RKO (cell line): Measurements from ENCODE around the gene UBE2J2.
"Not testable (repeated sequence)": the region's sequence is repeated elsewhere in the genome, so short reads cannot be mapped to it uniquely, and the experiment has no call there.

Experiments used
- DNase-seq: peaks from one replicate; pipeline ENCODE4 v3.0.0-alpha.2; 2016; ENCODE audit warnings: low spot score

UBE2J2 gene

DNA sequence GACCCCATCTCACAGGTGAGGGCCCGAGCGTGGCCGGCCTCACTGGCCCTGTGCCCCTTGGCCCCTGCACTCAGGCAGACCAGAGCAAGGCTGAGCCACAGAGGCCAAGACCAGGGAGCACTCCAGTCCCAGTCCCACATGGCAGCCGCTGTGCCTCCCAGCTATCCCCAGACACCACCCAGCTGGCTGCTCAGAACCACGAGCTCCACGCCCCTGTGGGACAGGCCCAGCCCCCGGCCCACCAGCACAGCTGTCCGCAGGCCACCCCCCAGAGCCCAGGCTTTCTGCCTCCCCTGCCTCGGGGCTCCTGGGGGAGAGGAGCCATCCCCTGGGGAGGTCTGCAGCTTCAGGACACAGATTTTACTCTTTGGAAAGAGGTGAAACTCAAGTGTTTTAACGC is 18.0 kb downstream of the UBE2J2 start:
- no peak for DNase-seq

DNA sequence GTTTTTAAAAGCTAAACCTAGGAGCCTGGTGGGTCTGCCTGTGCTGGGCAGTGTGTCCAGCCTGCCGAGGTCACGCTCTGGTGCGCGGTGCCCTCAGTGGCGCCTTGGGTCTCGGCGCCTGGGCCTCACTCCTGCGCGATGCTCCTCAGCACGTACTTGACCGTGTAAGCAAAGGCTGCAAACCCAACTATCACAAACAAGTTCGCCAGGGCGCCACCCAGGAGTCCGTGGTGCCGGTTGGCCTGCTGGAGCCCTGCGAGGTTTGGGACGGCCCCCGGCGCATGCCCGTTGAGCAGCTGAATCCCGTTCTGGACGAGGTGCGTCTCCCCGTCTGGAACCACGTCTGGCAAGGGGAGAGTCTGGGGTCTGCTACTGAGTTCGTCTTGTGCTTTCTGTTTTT is 18.6 kb downstream of the UBE2J2 start:
- no peak for DNase-seq

DNA sequence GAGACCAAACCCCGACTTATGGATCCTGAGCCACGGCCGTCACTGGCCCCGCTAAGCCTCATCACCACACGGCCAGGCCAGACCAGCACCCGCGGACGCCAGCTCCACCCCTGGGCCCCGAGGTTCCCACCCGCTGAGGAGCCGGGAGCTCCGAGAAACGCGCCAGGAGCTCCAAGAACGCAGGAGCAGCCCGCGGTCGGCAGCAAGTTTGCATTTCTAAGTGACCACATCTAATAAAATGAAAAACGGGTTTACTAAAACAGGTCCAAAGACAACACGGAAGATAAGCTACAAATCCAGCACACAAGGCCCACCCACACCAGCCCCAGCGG is 19.0 kb downstream of the UBE2J2 start:
- no peak for DNase-seq

DNA sequence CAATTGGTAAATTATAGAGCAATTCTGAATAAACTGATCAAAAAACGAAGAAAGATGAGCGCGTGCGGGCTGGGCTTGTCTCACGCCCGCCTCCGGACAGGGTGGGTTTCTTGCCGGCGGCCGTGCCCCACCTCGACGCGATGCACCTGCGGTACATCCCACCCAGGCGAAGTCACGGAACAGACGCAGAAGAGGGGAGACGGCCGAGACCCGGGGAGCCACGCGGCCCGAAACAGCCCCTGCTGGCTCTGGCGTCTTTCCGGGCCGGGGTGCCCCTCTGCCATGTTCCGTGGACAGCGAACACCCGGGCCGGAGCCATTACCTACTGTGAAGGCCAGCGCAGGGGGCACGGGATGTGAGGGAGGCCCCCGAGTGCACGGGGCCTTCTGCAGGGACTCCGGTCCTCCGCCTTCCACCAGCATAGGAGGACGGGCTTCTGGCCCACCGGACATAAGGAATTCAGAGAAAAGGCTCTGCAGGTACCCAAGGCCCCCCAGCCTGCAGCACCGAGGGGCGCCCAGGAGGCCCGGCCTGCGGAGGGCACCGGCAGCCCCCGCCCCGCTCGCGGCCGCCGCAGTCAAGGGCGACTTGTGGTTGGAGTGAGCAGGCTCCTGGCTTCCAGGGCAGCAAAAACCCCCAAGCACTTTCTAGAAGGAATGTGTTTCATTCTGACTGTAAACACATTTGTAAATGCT is 19.5 kb downstream of the UBE2J2 start:
- DNase-seq, result no peak

DNA sequence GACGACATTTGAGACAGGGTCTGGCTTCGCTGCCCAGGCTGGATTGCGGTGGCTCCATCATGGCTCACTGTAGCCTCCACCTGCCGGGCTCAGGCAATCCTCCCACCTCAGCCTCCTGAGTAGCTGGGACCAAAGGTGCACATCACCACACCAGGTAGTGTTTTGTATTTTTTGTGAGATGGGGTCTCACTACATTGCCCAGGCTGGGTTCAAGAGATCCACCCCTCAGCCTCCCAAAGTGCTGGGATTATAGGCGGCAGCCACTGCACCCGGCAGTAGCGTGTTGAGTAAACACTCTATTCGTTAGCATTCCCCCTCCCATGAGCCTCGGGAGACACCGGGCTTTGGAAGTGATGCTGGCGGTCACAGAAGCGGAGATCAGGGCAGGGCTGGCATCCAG is 20.3 kb downstream of the UBE2J2 start:
- DNase-seq, result no peak

DNA sequence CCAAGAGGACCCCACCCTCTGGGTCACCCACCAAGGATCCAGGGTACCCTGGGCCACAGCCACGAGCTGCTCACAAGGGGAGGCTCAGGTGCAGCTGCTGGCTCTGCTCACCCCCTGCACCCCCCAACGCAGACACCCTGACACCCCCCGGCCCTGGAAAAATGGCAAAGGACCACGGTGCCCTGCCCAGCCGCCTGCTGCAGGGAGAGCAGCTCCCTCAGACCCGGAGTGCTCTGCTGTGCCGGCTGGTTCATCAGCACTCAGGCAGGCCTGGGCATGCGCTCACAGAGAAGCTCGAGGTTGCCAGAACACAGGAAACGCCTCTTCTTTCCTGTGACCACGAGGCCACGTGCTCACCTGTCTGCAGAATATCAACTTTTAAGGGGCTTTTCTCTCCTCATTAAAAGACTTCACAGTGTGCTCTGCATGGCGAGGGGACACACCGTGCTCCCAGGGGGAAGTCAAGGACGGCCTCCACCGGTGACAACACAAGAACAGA is 22.8 kb downstream of the UBE2J2 start:
- no peak for DNase-seq

DNA sequence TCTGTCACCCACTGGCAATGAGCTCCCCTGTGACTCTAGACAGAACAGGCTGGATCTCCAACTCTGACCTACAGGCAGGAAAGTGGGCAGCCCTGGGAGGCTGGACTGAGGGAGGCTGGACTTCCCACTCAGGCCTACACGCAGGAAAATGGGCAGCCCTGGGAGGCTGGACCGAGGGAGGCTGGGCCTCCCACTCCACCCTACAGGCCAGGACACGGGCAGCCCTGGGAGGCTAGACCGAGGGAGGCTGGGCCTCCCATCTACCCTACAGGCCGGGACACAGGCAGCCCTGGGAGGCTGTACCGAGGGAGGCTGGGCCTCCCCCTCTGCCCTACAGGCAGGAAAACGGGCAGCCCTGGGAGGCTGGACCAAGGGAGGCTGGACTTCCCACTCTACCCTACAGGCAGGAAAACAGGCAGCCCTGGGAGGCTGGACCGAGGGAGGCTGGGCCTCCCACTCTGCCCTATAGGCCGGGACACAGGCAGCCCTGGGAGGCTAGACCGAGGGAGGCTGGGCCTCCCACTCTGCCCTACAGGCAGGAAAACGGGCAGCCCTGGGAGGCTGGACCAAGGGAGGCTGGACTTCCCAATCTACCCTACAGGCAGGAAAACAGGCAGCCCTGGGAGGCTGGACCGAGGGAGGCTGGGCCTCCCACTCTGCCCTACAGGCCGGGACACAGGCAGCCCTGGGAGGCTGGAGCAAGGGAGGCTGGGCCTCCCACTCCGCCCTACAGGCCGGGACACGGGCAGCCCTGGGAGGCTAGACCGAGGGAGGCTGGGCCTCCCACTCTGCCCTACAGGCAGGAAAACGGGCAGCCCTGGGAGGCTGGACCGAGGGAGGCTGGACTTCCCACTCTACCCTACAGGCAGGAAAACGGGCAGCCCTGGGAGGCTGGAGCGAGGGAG is 25.4 kb downstream of the UBE2J2 start:
- not testable (repeated sequence) for DNase-seq

DNA sequence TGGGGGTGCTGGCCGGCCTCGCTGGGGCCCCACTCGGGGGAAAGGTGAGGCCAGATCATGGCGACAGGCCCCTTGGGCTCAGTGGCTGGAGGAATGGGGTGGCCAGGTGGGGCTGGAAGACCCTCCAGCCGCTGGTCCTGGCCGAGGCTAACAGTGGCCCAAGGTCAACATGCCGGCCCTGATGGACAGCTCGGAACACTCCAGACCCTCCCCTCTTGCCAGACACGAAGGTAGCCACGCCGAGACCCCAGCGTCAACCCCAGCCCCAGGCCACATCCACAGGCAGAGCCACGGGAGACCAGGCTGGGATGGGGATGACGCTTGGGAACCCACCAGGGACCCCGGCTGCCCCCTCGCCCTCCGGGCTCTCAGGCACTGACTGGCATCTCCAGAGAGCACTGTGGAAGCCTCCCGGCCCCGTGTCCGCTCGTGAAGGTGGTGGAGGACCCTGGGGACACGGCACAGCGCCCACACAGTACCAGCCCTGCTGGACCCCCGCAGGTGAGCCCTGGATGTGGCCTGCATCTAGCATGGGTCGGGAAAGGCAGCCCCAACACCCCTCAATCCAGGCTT is 26.2 kb downstream of the UBE2J2 start:
- DNase-seq, result no peak

DNA sequence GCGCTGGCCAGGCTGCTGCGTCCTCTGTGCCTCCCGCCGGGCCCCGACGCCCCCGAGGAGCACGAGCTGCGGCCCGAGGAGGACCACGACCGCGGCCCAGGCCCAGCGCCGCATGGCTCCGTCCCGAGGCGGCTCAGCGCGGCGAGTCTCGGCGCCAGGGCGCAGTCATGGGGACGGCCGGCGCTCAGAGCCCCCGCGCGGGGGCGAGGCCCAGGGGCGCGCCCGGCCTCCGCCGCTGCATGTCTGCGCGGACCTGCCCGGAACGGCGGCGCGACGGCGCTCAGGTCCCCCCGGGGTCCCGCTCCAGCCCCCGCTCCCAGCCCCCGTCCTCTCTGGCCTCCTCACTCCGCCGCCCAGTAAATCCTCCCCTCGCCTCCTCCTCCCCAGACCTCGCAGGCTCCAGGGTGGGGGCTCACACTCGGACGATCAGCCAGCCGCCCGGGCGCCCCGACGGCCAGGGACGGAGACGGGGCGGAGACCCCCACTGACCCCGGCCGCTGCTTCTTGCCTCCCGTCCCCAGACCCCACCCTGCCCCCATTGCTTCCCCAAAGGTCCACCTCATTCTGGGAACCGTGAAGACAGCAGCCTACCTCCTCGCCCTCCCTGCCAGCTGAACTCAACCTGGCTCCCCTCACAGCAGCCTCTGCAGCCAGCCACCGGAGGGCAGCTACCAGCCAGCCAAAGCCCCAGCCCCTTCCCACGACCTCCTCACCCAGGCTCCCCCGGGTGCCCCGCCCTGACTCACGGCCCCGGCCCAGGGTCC is 26.9 kb downstream of the UBE2J2 start, which contains the start of gene C1QTNF12:
Gene C1QTNF12, minus strand, starts transcription at position 146 of the 764 bp plus-strand sequence. Its CDS starts 32 bp downstream, at position 114.
- no peak for DNase-seq

DNA sequence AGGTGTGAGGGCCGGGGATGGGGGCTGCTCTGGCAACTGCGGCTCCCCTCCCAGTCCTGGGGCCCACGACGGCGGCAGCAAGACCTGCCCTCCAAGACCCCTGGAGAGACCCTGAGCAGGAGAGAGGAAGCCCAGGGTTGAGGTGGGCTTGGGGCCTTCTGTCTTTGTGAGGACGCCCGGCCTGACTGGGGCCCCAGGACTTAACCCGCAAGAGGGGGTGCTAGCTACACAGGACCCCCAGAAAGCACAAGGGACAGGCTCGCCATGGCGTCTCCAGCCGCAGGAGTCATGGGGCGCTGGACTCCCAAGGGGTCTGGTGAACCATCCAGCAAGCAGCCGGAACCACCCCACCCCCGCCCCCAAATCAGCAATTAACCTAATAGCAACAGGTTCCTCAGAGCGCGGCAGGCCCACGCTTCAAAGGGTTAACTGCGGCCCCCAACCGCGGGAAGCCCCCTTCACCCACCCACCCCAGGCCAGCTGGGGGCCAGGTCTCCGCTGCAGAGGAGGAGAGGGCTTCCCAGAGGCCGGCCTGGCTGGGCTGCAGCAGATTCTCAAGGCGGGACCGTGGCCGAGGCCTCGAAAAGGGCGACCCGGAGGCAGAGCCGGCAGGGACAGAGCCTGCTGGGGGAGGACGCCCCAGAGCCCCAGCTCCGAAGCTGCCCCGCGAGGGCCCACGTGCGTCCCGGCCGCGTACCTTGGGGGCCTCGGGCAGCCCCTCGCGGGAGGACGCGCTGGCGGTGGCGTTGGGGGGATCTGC is 27.7 kb downstream of the UBE2J2 start:
- DNase-seq, result no peak

DNA sequence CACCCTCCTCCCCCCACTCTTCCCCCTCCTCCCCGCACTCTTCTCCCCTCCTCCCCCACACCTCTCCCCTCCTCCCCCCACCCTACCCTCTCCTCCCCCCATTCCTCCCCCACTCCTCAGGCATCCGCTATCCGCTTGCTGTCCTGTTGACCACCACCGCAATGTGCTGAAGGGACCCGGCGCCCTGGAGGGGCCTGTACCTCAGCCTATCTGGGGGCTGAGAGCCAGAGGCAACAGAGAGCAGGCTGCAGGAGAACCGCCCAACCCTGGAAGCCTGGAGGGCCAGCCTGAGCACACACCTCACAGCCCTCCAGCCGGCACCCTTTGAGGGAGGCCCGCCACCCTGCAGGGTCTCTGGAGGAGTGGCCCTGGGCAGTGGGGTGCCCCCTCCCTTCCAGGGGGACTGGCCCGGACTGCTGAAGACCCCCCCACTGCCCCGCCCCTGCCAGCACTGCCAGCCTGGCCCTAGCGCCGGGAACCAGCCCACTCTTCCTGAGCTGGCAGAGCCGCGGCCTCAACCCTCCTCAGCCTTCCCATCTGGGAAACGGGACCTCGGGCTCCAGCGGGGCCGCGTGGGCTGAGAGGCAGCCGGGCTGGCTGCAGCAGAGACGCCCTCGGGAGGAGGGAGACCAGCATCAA is 28.4 kb downstream of the UBE2J2 start:
- no peak for DNase-seq

DNA sequence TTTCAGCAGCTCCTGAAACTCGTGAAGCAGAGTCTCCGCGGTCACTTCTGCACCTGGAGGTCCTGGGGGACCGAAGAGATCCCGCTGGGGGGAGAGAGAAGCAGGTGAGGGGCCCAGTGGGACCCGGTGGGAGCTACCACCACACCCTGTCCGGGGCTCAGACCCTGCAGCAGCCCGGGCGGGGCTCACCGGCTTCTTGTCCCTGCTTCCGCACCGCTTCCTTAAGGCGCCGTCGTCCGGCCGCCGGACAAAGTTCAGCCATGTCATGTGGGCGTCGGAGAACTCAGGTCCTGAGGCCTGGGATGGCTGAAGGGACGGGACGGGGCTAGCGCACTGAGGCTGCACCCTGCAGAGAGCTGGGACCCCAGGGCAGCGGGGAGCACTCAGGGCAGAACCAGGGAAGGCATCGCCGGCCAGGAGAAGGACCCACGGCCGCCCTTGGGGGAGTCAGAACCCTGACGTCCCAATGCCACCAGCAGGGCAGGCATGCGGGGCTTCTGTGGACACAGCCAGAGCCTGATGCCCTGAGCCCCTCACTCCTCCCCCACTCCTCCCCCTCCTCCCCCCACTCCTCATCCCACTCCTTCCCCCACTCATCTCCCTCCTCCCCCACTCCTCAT is 29.4 kb downstream of the UBE2J2 start:
- DNase-seq, result no peak

DNA sequence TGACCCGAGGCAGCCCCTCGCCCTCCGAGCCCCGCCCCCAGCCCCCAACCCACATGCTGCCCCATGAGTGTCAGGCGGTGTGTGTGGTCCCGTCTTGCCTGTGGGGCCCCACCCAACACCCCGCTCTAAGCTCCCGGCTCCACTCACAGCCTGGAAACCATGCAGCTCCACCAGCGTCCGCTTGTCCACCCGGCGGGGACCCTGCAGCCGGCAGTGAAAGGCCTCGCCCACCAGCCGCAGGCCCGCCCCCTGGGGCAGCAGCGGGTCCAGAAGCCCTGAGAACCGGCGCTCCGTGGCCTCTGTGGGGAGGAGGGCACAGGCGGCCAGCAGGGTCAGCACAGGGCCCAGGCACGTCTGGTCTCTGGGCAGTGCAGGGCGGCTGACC is 29.9 kb downstream of the UBE2J2 start:
- no peak for DNase-seq

DNA sequence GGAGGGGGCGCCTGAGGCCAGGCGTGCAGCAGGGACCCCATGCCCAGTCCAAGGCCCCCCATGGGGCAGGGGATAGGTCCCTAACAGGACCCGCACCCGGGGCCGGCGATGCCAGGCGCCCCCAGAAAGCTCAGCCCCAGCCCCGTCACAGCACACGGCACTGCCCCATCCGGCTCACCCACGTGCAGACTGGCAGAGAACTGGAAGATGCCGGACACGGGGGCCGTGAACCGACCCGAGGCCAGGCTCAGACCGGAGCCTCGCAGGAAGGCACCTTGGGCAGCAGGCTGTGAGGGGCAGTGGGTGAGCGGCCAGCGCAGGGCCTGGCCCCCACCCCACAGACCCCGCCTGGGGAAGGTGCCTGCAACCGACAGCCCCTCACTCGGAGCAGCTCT is 30.4 kb downstream of the UBE2J2 start:
- no peak for DNase-seq

DNA sequence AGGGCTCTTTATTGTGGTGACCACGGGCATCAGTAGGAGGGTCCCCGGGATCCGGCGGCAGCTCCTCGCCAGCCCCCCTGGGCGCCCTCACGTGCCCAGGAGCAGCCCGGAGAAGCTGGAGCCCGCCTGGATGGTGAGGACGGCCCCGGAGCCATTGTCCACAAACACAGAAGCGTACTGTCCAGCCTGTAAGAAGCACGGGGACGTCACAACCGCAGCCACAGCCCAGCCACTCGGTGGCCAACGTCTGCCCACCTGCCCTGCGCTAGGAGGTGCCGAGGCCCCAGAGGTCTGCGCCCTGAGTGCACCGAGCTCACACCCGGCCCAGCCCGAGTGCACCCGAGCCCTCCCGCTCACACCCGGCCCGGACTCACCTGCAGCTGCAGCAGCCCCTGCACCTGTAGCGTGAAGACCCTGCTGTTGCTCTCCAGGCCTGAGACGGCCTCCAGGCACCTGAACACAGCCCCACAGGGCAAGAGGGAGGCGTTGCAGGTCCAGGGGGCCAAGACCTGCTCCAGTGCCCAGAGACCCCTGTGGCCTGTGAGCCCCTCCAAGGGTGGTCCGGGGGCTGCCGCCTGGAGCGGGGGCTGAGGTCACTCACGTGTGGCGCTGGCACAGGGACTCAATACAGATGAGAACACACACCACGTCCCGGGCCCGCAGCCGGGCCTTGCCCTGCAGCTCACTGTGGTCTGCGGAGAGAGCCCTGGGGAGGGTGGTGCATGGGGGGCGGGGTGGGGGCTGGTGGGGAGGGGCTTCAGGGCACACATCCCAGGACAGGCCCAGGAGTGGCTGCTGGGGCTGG is 31.0 kb downstream of the UBE2J2 start:
- no peak for DNase-seq

DNA sequence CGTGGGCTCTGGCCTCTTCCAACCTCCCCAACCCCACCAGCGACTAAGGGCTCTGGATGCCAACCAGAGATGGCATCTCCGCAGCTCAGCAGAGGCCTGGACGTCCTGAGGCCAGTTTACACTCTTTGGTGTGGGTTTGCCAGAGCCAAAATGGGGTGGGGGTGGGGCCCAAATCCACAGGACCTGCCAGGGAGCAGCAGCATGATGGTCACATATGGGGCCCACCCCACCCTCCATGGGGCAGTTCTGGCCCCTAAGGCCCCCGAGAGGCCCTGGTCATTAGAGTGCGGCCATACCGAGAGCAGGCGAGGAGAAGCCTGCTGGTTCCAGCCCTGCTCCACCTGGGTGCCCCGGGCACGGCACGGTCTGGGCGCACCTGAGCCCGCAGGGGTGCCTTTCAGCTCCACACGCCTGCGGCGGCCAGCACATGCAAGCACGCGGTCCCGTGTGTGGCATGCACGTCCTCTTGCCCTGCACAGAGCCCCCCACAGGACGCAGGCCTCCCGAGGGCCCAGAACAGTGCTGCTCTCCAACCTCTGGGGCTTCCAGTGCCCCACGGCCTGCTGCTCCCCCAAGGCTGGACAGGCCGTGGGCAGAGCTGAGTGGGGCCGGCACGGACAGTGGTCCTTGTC is 31.9 kb downstream of the UBE2J2 start:
- DNase-seq, result no peak

DNA sequence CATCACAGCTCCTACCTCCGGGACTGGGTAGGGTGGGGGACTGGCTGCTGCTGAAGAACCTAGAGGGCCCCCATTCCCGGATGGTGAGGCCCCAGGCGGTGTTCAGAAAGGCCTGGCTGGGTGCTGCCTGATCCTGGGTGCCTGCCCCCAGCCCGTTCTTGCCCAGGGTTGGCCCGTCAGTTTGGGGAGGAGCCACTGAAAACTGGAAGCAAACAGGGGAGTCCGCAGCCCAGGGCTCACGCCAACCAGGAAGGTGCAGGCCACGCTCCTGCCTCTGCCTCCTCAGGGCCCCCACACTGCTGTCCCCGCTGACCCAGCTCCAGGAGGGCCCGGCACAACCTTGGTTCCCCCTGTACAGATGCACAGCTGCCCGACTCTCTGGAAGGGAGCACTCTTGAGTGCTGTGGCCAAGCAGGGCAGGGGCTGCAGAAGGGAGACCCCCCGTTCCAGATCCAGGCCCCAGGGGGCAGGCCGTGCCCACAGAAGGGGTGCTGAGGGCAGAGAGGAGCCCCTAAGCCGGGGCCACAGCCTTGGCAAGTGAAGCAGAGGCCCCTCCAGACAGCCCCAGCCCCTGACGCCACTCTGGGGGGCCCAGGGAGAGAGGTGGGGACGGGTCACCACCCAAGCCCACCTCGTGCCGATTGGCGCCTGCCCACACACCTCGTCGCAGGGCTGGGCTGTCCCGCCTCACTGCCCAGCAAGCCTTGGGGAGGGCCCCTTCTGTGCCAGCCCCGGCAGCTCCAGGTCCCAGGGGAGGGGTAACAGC is 32.6 kb downstream of the UBE2J2 start:
- DNase-seq, result no peak

DNA sequence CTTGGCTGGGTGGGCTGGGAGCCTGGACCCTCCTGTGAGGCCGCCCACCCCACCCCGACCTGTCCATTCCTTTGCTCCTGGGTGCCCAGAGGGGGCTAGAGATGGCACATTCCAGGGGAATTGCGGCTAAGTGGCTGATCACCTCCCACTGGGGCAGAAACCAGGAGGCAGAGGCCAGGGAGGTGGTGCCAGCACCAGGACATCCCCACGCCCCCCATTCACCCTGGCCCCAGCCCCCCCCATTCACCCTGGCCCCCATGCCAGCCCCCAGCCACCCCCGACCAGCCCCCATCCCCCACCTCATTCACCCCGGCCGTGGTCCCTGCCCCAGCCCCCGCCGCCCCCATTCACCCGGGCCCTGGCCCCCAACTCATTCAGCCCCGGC is 33.3 kb downstream of the UBE2J2 start:
- no peak for DNase-seq
